ENCODE results near the gene METTL25B. TPM values are rescaled to one million over a fixed set of nuclear protein-coding genes. Genes with fewer than 3 reads are reported as not detected.

The METTL25B gene
- total and polyA plus RNA-seq, 2 donors (not counting 3 experiments of a cell fraction or from before 2014, with no cell fraction given), result 12.8 to 15.0 TPM

GRCh38 chr1:156765666-156766065, 37.4 kb downstream of the METTL25B start:
- Histone ChIP-seq H3K27ac (ENCODE audit: insufficient read depth, low read depth, low read length) (no peak overlapping the region), H2AFZ (ENCODE audit: low read depth, low read length) (no peak overlapping the region), H3K9ac (replicated peaks; ENCODE audit: extremely low read depth, insufficient read depth, low read length) (no peak overlapping the region), H3K9me3 (replicated peaks; ENCODE audit: control insufficient read depth, insufficient read depth, low read length) (no peaks in the 10 kb centered on the region), H3K4me2 (ENCODE audit: insufficient read depth, low read length) (peak overlapping the region; percentile 66), H4K20me1 (replicated peaks; ENCODE audit: control insufficient read depth, extremely low read depth, insufficient read depth, low read length) (no peaks in the 10 kb centered on the region), H3K79me2 (ENCODE audit: control insufficient read depth, insufficient read depth, low read length) (peaks cover 30% of the 10 kb centered on the region), H3K4me1 (ENCODE audit: control insufficient read depth, extremely low read depth, insufficient read depth, low read length) (peaks cover 18% of the 10 kb centered on the region), H3K9me1 (replicated peaks; ENCODE audit: control insufficient read depth, extremely low read depth, insufficient read depth, low read length) (no peaks in the 10 kb centered on the region), H3K27me3 (ENCODE audit: control insufficient read depth in 2 of 2, insufficient read depth in 2 of 2, low read length in 2 of 2) (no peaks in the 10 kb centered on the region), H3K36me3 (ENCODE audit: control insufficient read depth in 2 of 2, extremely low read depth in 1 of 2, insufficient read depth in 2 of 2, low read length in 2 of 2) (no peaks in the 10 kb centered on the region), H3K4me3 (replicated peaks in 1 of 3; ENCODE audit: insufficient read depth in 1 of 3, low read depth in 1 of 3, low read length in 3 of 3) (no peak overlapping the region)
- no peak for FAIRE-seq
- no TSS peak for BruUV-seq (replicated peaks)
- no peak for TF ChIP-seq EZH2 (IDR thresholded peaks at IDR 0.05; ENCODE audit: borderline replicate concordance, low read depth, low read length, severe bottlenecking)
- TF ChIP-seq MAX (IDR thresholded peaks at IDR 0.05; ENCODE audit: insufficient read depth, insufficient read length), result no peak
- TF ChIP-seq MYC (IDR thresholded peaks at IDR 0.05; ENCODE audit: low read depth, low read length), result no peak
- TF ChIP-seq CTCF (IDR thresholded peaks at IDR 0.05; ENCODE audit: extremely low read depth in 1 of 2, insufficient read depth in 1 of 2, low read depth in 1 of 2, low read length in 2 of 2), result no peak
- no peak for TF ChIP-seq POLR2A (IDR thresholded peaks at IDR 0.05; ENCODE audit: low read depth, low read length)
- TF ChIP-seq FOS (IDR thresholded peaks at IDR 0.05; ENCODE audit: borderline replicate concordance, insufficient read depth, low read length), result no peak
- no peak for TF ChIP-seq POLR2AphosphoS5 (IDR thresholded peaks at IDR 0.05; ENCODE audit: insufficient read depth, low read depth, low read length)
- TF ChIP-seq JUN (IDR thresholded peaks at IDR 0.05; ENCODE audit: borderline replicate concordance, insufficient read depth, insufficient read length, low read depth), result no peak
- TF ChIP-seq GATA2 (IDR thresholded peaks at IDR 0.05; ENCODE audit: insufficient read depth, insufficient read length, low read depth, low read length), result no peak
- no peak for DNase-seq (ENCODE audit: low read depth, low spot score)
- ChIA-PET CTCF (interaction anchor here (3.5 to 4.2 kb wide), 2 partner anchors 13 to 39 kb away, joined by 22 to 52 read pairs; partner anchors contain the start of gene HDGF), POLR2A (no interaction called here)
- dilution Hi-C loops (cut with MboI; ENCODE audit: extremely low pct_ligation_motif_present, low sequenced_read_pairs), result no loop called here
- intact Hi-C loops (cut with micrococcal nuclease), result no loop called here

All from endothelial cell of umbilical vein (primary cell).